Astrocyte of the spinal cord (primary cell): ENCODE data around the gene MAP7.
"Not testable (repeated sequence)": the region's sequence is repeated elsewhere in the genome, so short reads cannot be mapped to it uniquely, and the experiment has no call there.

ENCODE experiments used
- DNase-seq: peaks from one replicate; pipeline ENCODE4 v3.0.0; 2011; ENCODE audit warnings: low read depth, low spot score
- H3K4me3 ChIP-seq: 2 replicates; pipeline ENCODE4 v1.5.1; 2011; ENCODE audit warnings: low read depth, mild to moderate bottlenecking, low read length, moderate library complexity
- CTCF ChIP-seq: IDR thresholded peaks from 2 replicates; pipeline ENCODE4 v1.5.1; 2012; ENCODE audit warnings: low read depth, mild to moderate bottlenecking, low read length, inconsistent platforms
- in situ Hi-C: cut with HindIII; loops from 2 replicates; pipeline ENCODE4 v1.10.0; 2017; ENCODE audit warnings: low sequenced_read_pairs

Gene MAP7

DNA sequence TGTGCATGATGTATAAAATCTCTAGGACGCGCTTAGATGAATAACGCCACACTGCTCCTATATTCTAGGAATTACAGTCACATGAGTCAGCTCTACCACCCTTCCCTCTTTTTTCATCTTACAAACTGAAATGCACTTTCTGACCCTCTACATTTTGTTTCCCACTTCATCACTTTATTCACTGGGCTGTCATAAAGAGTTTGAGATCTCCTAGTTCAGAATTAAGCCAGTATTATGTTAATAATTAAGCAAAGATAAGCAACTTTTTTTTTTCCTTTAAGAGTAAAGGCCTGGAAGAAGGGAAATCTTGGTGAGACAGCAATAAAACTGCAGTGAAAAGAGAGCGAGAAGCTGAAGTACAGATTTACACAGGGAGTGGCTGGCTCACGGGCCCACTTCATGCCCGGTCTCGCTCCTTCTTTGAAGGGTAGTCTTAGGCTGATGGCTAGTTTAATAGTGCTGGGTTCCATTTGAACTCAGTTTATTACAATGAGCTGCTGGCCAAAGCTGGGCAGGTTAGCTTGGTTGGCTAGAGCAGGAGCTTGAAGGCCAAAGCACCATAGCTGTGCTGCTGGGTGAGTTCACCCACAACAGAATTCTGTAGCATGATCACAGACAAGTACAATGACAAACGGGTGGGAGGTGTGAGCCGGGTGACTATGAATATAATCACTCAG, 110.6 kb downstream of the MAP7 start:
- no peak for DNase-seq
- no peak overlapping the region for H3K4me3 ChIP-seq
- TF ChIP-seq CTCF: no peak
- in situ Hi-C loops: no loop called here

DNA sequence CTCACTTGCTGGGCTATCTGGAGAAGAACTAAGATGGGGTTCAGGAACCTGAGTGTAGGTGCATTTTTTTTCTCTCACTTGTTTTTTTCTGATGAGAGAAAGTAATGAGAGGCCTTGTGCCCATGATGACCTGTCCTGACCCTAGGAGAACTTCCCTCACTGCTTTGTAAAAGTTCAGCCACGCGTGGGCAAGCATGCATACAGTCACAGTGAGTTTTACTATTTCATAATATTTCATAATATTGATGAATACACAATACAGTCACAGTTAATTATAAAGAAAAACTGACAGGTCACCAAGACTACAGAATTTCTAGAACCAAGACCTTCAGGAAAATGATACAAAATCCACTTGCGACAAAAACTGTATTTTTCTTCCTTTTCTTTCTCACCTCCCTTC, 111.8 kb downstream of the MAP7 start:
- no peak overlapping the region for H3K4me3 ChIP-seq
- DNase-seq: no peak
- in situ Hi-C loops: no loop called here
- no peak for TF ChIP-seq CTCF

- no peak overlapping the region for H3K4me3 ChIP-seq
- in situ Hi-C loops: no loop called here
- DNase-seq: no peak
- TF ChIP-seq CTCF: no peak
Observed at GRCh38 chr6:136437246-136437645, 113.0 kb downstream of the MAP7 start.

- no peak for TF ChIP-seq CTCF
- DNase-seq: no peak
- no peak overlapping the region for H3K4me3 ChIP-seq
- in situ Hi-C loops: no loop called here
Observed at GRCh38 chr6:136435101-136435500, 115.1 kb downstream of the MAP7 start.

GRCh38 chr6:136431306-136431705, 118.9 kb downstream of the MAP7 start:
- H3K4me3 ChIP-seq, DNase-seq, in situ Hi-C loops: not testable (repeated sequence)

DNA sequence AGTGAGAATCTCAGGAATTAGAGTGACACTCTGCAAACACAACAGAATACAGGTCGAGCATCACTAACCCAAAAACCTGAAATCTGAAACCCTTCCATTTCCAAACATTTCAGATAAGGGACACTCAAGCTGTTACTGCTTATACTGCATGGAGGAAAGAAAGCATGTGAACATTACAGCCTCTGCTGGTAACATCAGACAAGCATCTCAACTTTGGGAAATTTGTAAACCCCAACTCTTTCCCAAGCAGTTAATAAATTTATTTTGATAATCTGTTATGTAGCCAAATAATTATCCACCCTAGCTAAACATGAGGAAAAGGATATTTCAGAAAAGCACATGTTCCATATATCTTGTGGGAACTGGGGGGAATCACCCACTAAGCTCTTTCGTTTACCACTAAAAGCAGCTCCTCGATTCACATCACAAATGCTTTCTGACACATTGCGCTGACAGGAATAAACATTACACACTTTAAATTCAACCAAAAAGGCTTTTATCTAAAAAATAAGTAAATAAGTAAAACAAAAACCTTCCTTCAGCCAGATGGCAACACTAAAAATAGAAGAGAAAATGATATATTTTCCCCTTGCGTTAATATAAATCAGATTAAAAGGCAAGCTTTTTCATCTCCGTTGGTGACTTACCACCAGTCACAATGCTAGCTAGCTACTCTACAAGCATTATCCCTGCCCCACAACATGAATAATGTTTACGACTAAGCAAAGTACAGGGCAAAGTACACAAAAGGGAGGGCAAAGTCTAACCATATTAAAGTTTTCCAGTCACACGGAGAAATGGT, 120.8 kb downstream of the MAP7 start:
- DNase-seq: no peak
- in situ Hi-C loops: no loop called here
- H3K4me3 ChIP-seq: no peak overlapping the region
- TF ChIP-seq CTCF: no peak

- no peak overlapping the region for H3K4me3 ChIP-seq
- DNase-seq: no peak
- TF ChIP-seq CTCF: no peak
- in situ Hi-C loops: no loop called here
Observed at GRCh38 chr6:136427378-136427717, 122.9 kb downstream of the MAP7 start.
